HG02798 (cell line): ENCODE data around the gene LGALS4.
"Not testable (repeated sequence)": the region's sequence is repeated elsewhere in the genome, so short reads cannot be mapped to it uniquely, and the experiment has no call there.

Experiments used
- ATAC-seq: cut with Tn5 transposase; IDR thresholded peaks from one replicate; pipeline ENCODE4 v1.9.1; 2021; ENCODE audit warnings: mild to moderate bottlenecking; ENCODE audit not compliant: unreplicated experiment, poor library complexity

LGALS4 gene

GRCh38 chr19:38812841-38813320, at the start of gene LGALS4:
TSS of gene LGALS4 (minus strand) at chr19:38812945. CDS start at chr19:38812886, 59 bp downstream.
- no peak for ATAC-seq

- ATAC-seq: no peak
Observed at GRCh38 chr19:38861368-38861767, 48.6 kb upstream of the LGALS4 start.

- not testable (repeated sequence) for ATAC-seq
Observed at GRCh38 chr19:38859631-38860204, 47.0 kb upstream of the LGALS4 start.

GRCh38 chr19:38856813-38857212, 44.1 kb upstream of the LGALS4 start:
- ATAC-seq: no peak

- ATAC-seq: not testable (repeated sequence)
Observed at GRCh38 chr19:38855751-38856150, 43.0 kb upstream of the LGALS4 start.

GRCh38 chr19:38854961-38855360, 42.2 kb upstream of the LGALS4 start:
- ATAC-seq: not testable (repeated sequence)

- ATAC-seq: no peak
Observed at GRCh38 chr19:38853214-38853613, 40.5 kb upstream of the LGALS4 start.

GRCh38 chr19:38852231-38853044, 39.7 kb upstream of the LGALS4 start:
- ATAC-seq: no peak

GRCh38 chr19:38851622-38852230, 39.0 kb upstream of the LGALS4 start:
- peak; percentile 30 for ATAC-seq

- no peak for ATAC-seq
Observed at GRCh38 chr19:38850976-38851621, 38.4 kb upstream of the LGALS4 start.

GRCh38 chr19:38850436-38850975, 37.8 kb upstream of the LGALS4 start:
- peak; percentile 74 for ATAC-seq

- ATAC-seq: peak; percentile 59
Observed at GRCh38 chr19:38849860-38850435, 37.2 kb upstream of the LGALS4 start, which contains the start of gene HNRNPL. TSS of gene HNRNPL (minus strand) at chr19:38849986. CDS start at chr19:38849966, 20 bp downstream.

- ATAC-seq: peak; percentile 39
Observed at GRCh38 chr19:38849147-38849859, 36.6 kb upstream of the LGALS4 start.

GRCh38 chr19:38848299-38849146, 35.8 kb upstream of the LGALS4 start:
- ATAC-seq: no peak

- ATAC-seq: no peak
Observed at GRCh38 chr19:38846097-38846496, 33.4 kb upstream of the LGALS4 start.

- no peak for ATAC-seq
Observed at GRCh38 chr19:38845374-38846024, 32.8 kb upstream of the LGALS4 start.

- no peak for ATAC-seq
Observed at GRCh38 chr19:38844093-38844686, 31.4 kb upstream of the LGALS4 start.
